ENCODE measurements around the gene ALDH18A1.

DNA sequence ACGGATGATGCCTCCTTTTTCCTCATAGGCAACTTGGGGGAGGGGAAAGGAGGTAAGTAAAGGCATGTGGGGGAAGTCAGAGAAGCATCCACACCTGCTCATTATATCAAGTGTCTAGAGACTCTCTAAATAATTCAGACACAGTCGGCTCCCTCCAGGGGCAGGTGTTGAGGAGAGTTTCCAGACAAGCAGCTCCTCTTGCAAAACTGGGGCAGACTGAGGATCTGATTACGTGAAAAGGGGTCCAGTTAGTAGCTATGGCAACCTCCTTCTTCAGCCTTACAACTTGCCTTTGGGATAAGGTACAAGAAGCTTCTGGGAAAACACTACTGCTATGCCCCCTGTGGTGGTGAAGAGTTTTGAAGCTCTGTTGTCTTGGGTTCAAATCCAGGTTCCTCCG is 56.4 kb downstream of the ALDH18A1 start:
- TF ChIP-seq, protein P1, sequence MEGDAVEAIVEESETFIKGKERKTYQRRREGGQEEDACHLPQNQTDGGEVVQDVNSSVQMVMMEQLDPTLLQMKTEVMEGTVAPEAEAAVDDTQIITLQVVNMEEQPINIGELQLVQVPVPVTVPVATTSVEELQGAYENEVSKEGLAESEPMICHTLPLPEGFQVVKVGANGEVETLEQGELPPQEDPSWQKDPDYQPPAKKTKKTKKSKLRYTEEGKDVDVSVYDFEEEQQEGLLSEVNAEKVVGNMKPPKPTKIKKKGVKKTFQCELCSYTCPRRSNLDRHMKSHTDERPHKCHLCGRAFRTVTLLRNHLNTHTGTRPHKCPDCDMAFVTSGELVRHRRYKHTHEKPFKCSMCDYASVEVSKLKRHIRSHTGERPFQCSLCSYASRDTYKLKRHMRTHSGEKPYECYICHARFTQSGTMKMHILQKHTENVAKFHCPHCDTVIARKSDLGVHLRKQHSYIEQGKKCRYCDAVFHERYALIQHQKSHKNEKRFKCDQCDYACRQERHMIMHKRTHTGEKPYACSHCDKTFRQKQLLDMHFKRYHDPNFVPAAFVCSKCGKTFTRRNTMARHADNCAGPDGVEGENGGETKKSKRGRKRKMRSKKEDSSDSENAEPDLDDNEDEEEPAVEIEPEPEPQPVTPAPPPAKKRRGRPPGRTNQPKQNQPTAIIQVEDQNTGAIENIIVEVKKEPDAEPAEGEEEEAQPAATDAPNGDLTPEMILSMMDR (conservative IDR thresholded peaks at IDR 0.05; ENCODE audit: low read depth, low read length) = no peak
- TF ChIP-seq EZH2 (IDR thresholded peaks at IDR 0.05; ENCODE audit: low read length, unreplicated experiment) = no peak
- no peak for TF ChIP-seq EZH2phosphoT487 (IDR thresholded peaks at IDR 0.05; ENCODE audit: borderline replicate concordance, low read length)

All from PC-3 (cell line).